ENCODE results near the gene NFAT5.

- no peak for TF ChIP-seq CTCF (IDR thresholded peaks at IDR 0.05)
- no peak for TF ChIP-seq POLR2A (IDR thresholded peaks at IDR 0.05)
- TF ChIP-seq POLR2AphosphoS5 (IDR thresholded peaks at IDR 0.05) = no peak
These were observed 179.5 kb downstream of the NFAT5 start for GRCh38 chr16:69745232-69745612.

Measured in prostate gland (tissue), 2 donors.